Activated CD4-positive, alpha-beta memory T cell treated with anti-CD3 and anti-CD28 coated beads, Interleukin-2, amount 10 ng/mL, durations not matched to agents 7 days and 5 days (primary cell): ENCODE data around the gene SLC39A9. TPM values are rescaled to one million over a fixed set of nuclear protein-coding genes. Genes with fewer than 3 reads are reported as not detected.
"Not testable (repeated sequence)": the region's sequence is repeated elsewhere in the genome, so short reads cannot be mapped to it uniquely, and the experiment has no call there.

Experiments used
- CTCF ChIA-PET: fragments of 350-600 bp; sonication (Branson Sonifier 250); formaldehyde crosslinking; loops from one replicate; lab custom pipeline; 2021; ENCODE audit warnings: antibody characterized with exemption, inconsistent platforms; lab: Charles Lee
- POLR2A ChIA-PET: fragments of 350-600 bp; sonication (Branson Sonifier 250); formaldehyde crosslinking; loops from one replicate; lab custom pipeline; 2021; ENCODE audit warnings: antibody characterized with exemption; lab: Charles Lee
- DNase-seq: peaks from one replicate; pipeline ENCODE4 v3.0.0-alpha.2; 2020
- H3K27ac Mint-ChIP-seq: one replicate; pipeline ENCODE4 v1.8.0; 2021; ENCODE audit warnings: mild to moderate bottlenecking, mixed read lengths
- H3K27me3 Mint-ChIP-seq: one replicate; pipeline ENCODE4 v1.8.0; 2021; ENCODE audit warnings: mixed read lengths
- H3K36me3 Mint-ChIP-seq: one replicate; pipeline ENCODE4 v1.8.0; 2021; ENCODE audit warnings: low read depth, mixed read lengths
- H3K4me1 Mint-ChIP-seq: one replicate; pipeline ENCODE4 v1.8.0; 2021; ENCODE audit warnings: mixed read lengths
- H3K4me3 Mint-ChIP-seq: one replicate; pipeline ENCODE4 v1.8.0; 2021; ENCODE audit warnings: mild to moderate bottlenecking, mixed read lengths
- H3K9me3 Mint-ChIP-seq: one replicate; pipeline ENCODE4 v1.8.0; 2021; ENCODE audit warnings: mixed read lengths
- total RNA-seq, 2 experiments: library from RNA; stranded (reverse); gene quantifications; one replicate each; pipeline ENCODE4 v1.2.3, GENCODE V29; 2021

SLC39A9 gene
- total RNA-seq, 2 experiments from 2014 or later, result 46.1 to 47.2 TPM

- H3K4me3 Mint-ChIP-seq, result no peak overlapping the region
- H3K36me3 Mint-ChIP-seq, result peaks cover 21% of the 10 kb centered on the region
- H3K27me3 Mint-ChIP-seq, result no peaks in the 10 kb centered on the region
- no peak overlapping the region for H3K27ac Mint-ChIP-seq
- peaks cover 22% of the 10 kb centered on the region for H3K4me1 Mint-ChIP-seq
- POLR2A ChIA-PET, result no interaction called here
- no peak for DNase-seq
- CTCF ChIA-PET, result no interaction called here
- peaks cover 2% of the 10 kb centered on the region for H3K9me3 Mint-ChIP-seq
These were observed 6.4 kb downstream of the SLC39A9 start for GRCh38 chr14:69404883-69405282.

DNA sequence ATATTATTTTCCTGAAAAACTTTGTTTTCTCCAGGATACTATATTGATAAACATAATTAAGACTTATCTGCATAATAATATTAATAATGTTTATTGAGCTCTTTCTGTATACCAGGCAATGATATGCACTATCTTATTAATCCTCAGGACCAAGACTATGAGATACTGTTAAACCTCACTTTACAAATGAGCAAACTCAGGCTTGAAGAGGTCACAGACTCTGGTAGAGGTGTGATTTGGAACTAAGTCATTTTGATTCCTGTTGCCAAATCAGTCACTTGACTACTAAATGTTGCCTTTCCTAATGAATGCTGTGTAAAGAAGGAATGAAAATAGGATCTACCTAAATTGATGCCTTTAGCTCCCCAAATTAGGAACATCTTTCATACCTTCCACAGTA is 7.3 kb downstream of the SLC39A9 start:
- Mint-ChIP-seq H3K4me3 (no peak overlapping the region), H3K27ac (no peak overlapping the region), H3K4me1 (peaks cover 14% of the 10 kb centered on the region), H3K36me3 (peaks cover 16% of the 10 kb centered on the region), H3K27me3 (no peaks in the 10 kb centered on the region), H3K9me3 (peaks cover 2% of the 10 kb centered on the region)
- no peak for DNase-seq
- CTCF ChIA-PET, result interaction anchor here (1.0 kb wide), 1 partner anchor 9 kb away, joined by 4 read pairs; no protein-coding TSS in a partner anchor
- POLR2A ChIA-PET, result interaction anchor here (1.1 kb wide), 1 partner anchor 9 kb away, joined by 4 read pairs; no protein-coding TSS in a partner anchor

DNA sequence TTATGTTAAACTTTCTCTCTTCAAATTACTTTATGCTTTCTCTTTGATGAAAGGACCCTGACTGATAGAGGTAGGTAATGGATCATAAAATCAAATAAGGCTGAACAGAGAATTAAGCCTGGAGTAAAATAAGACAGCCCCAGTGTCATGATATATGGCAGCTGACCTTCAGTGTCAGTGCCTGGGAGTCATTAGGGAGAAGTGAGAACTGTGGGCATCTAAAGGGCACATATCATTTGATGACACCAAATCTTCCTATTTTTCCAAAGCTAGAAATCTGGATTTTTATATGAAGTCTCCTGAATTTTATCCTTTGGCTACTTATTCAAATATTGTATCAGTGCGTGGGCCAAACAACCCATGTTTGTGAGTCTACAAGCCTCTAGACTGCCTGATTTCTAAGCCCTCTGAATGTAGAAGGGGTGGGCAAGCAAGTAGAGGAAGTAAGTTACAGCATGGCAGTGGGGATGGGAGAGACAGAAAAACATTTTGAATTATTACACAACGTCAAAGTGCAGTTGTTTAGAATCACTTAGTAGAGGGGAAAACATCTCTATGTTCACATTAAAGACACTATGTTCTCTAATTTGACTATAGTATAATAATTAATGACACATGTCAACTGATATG is 10.0 kb downstream of the SLC39A9 start:
- no peak for DNase-seq
- Mint-ChIP-seq H3K36me3 (peaks cover 16% of the 10 kb centered on the region), H3K4me1 (no peaks in the 10 kb centered on the region), H3K9me3 (peaks cover 2% of the 10 kb centered on the region), H3K4me3 (no peak overlapping the region), H3K27ac (no peak overlapping the region), H3K27me3 (no peaks in the 10 kb centered on the region)
- ChIA-PET POLR2A (interaction anchor here (0.9 kb wide), 1 partner anchor 11 kb away, joined by 5 read pairs; the partner anchor contains the start of genes ERH and SLC39A9), CTCF (no interaction called here)

DNA sequence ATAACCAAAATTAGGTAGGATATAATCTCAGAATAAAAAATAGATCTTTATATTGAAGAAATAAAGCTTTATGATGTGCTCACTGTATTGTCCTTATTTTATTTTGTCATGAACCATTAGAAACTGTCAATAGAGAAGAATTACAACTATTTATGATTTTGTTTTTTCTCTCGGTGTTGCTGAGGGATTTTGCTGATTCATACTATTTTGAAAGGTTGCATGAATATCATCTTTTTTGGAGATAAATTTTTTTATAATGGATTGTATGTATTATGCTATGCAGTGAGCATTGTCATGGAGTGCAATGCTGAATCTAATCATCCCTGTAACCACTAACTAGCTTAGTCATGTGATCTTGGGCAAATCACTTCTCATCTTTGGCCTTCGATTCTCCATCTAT is 15.0 kb downstream of the SLC39A9 start:
- H3K27ac Mint-ChIP-seq, result no peak overlapping the region
- peaks cover 13% of the 10 kb centered on the region for H3K36me3 Mint-ChIP-seq
- no peak overlapping the region for H3K4me3 Mint-ChIP-seq
- POLR2A ChIA-PET, result no interaction called here
- CTCF ChIA-PET, result no interaction called here
- peaks cover 7% of the 10 kb centered on the region for H3K9me3 Mint-ChIP-seq
- H3K27me3 Mint-ChIP-seq, result no peaks in the 10 kb centered on the region
- no peak for DNase-seq
- H3K4me1 Mint-ChIP-seq, result peaks cover 1% of the 10 kb centered on the region

- H3K27me3 Mint-ChIP-seq, DNase-seq, H3K9me3 Mint-ChIP-seq, CTCF ChIA-PET, POLR2A ChIA-PET, H3K27ac Mint-ChIP-seq, H3K4me3 Mint-ChIP-seq: not testable (repeated sequence)
- H3K4me1 Mint-ChIP-seq, result peaks cover 12% of the 10 kb centered on the region
- peaks cover 15% of the 10 kb centered on the region for H3K36me3 Mint-ChIP-seq
These were observed 17.6 kb downstream of the SLC39A9 start for GRCh38 chr14:69416087-69416486.

DNA sequence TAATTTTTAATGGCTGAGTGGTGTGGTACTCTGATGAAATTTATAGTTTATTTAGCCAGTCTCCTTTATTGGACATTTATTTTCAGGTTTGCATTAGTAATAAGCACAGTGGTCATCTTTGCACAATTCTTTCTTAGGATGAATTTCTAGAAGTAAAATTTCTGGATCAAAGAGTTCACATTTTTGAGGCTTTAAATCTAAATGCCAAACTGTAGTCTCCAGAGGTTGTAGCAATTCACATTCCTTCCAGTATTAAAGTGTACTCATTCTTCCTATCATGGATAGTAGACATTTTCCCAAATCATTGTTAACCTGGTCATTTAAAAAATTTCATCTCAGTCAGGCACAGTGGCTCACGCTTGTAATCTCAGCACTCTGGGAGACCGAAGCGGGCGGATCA is 24.8 kb downstream of the SLC39A9 start:
- ChIA-PET CTCF (no interaction called here), POLR2A (no interaction called here)
- H3K27me3 Mint-ChIP-seq, result no peaks in the 10 kb centered on the region
- DNase-seq, result no peak
- no peak overlapping the region for H3K4me3 Mint-ChIP-seq
- peaks cover 37% of the 10 kb centered on the region for H3K36me3 Mint-ChIP-seq
- peaks cover 2% of the 10 kb centered on the region for H3K9me3 Mint-ChIP-seq
- H3K4me1 Mint-ChIP-seq, result peaks cover 15% of the 10 kb centered on the region
- H3K27ac Mint-ChIP-seq, result no peak overlapping the region

DNA sequence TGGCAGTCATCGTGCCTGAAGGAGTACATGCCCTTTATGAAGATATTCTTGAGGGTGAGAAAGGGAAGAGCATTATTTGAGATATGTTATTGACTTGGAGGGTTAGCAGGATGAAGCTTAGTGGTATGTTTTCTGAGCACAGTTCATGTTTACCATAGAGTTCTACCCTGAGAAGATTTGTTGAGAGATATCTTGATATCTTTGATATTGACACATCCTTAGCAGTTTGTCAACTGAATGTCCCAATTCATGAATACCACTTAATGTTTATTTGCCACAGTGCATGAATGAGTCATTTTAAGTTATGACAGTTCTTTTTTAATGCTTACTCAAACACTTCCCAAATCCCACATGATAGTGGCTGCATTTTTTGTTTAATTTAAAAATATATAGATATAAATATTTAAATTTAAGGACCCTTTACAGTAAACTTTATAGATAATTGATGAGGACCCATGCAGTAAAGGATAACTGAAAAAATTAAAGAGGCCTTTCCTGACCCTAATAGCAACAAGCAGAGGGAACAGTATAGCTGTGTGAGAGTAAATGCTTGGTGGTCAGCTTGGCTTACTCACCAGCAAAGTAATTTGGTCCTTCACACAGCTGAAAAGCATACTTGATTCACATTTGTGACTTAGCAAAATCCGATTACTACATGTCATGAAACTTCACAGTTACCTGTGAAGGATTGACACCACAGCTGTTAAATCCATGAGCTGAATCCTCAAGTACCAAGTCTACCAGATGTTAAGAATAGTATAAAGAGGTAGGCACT is 25.8 kb downstream of the SLC39A9 start:
- no peak overlapping the region for H3K4me3 Mint-ChIP-seq
- DNase-seq, result no peak
- H3K9me3 Mint-ChIP-seq, result no peaks in the 10 kb centered on the region
- no peaks in the 10 kb centered on the region for H3K27me3 Mint-ChIP-seq
- H3K36me3 Mint-ChIP-seq, result peaks cover 43% of the 10 kb centered on the region
- ChIA-PET POLR2A (no interaction called here), CTCF (no interaction called here)
- no peak overlapping the region for H3K27ac Mint-ChIP-seq
- peaks cover 15% of the 10 kb centered on the region for H3K4me1 Mint-ChIP-seq

DNA sequence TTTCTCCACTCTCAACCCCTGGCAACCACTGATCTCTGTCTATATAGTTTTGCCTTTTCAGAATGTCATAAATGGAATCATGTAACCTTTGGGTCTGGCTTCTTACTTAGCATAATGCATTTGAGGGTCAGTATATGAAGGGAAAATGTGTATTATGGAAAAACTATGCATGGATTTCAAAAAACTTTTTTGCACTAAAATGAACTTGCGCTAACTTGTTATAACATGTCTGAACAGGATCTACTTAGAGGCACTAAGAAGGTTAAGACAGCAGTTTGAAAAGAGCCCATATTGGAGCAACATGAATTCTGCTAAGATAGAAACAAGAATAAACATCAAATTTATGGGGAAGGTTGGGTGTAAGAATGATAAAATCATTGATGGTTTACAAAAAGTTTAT is 29.1 kb downstream of the SLC39A9 start:
- DNase-seq, result no peak
- Mint-ChIP-seq H3K27me3 (no peaks in the 10 kb centered on the region), H3K36me3 (peaks cover 46% of the 10 kb centered on the region), H3K4me1 (peaks cover 7% of the 10 kb centered on the region), H3K27ac (no peak overlapping the region), H3K9me3 (no peaks in the 10 kb centered on the region), H3K4me3 (no peak overlapping the region)
- ChIA-PET CTCF (no interaction called here), POLR2A (no interaction called here)

DNA sequence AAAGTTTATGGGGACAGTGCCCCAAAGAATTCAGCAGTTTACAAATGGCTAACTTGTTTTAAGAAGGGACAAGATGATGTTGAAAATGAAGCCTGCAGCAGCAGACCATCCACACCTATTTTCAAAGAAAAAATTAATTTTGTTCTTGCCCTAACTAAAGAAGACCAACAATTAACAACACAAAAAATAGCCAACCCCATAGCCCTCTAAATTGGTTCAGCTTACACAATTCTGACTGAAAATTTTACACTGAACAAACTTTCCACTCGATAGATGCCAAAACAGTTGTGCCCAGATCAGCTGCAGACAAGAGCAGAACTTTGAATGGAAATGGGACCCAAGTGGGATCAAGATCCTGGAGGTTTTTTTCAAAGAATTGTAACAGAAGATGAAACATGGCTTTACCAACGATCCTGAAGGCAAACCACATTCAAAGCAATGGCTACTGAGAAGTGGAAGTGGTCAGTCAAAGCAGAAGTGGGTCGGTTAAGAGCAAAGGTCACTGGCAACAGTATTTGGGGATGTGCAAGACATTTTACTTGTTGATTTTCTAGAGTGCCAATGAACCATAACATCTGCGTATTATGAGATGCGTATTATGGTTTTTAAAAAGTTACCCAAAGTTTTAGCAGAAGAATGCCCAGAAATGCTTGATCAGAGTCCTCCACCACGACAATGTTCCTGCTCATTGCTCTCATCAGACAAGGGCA is 30.0 kb downstream of the SLC39A9 start:
- DNase-seq, result no peak
- H3K36me3 Mint-ChIP-seq, result peaks cover 46% of the 10 kb centered on the region
- no peaks in the 10 kb centered on the region for H3K27me3 Mint-ChIP-seq
- ChIA-PET POLR2A (no interaction called here), CTCF (no interaction called here)
- no peak overlapping the region for H3K4me3 Mint-ChIP-seq
- H3K27ac Mint-ChIP-seq, result no peak overlapping the region
- H3K9me3 Mint-ChIP-seq, result no peaks in the 10 kb centered on the region
- H3K4me1 Mint-ChIP-seq, result peaks cover 7% of the 10 kb centered on the region

DNA sequence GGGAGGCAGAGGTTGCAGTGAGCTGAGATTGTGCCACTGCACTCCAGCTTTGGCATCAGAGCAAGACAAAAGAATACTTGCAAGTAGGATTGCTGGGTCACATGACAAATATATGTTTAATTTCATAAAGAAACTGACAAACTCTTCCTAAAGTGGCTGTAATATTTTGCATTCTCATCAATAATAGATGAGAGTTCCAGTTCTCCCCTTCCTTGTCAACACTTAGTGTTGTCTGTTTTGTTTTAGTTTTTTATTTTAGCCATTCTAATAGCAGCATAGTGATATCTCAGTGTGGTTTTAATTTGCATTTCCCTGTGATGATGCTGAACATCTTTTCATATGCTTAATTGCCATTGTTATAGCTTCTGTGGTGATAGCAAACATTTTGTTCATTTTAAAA is 31.2 kb downstream of the SLC39A9 start:
- no peak overlapping the region for H3K4me3 Mint-ChIP-seq
- H3K27me3 Mint-ChIP-seq, result no peaks in the 10 kb centered on the region
- POLR2A ChIA-PET, result no interaction called here

DNA sequence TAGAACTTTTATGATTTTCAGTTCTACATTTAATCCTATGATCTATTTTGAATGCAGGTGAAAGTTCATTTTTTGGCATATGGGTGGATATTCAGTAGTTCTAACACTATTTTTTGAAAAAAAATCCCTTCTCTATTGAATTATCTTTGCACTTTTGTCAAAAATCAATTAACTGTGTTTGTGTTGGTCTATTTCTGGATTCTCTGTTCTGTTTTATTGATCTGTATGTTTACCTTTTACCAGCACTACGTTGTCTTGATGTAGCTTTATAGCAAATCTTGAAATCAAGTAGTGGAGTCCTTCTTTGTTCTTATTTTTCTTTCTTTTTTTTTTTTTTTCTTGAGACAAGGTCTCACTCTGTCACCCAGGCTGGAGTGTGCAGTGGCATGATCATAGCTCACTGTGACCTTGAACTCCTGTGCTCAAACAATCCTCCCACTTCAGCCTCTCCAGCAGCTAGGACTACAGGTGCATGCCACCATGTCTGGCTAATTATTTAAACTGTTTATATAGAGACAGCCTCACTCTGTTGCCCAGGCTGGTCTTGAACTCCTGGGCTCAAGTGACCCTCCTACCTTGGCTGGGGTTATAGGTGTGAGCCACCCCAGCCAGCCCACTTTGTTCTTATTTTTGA is 31.9 kb downstream of the SLC39A9 start:
- no peak overlapping the region for H3K4me3 Mint-ChIP-seq
- CTCF ChIA-PET, result no interaction called here
- H3K27me3 Mint-ChIP-seq, result no peaks in the 10 kb centered on the region
- POLR2A ChIA-PET, result no interaction called here
- H3K36me3 Mint-ChIP-seq, result peaks cover 34% of the 10 kb centered on the region
- H3K27ac Mint-ChIP-seq, result no peak overlapping the region
- no peaks in the 10 kb centered on the region for H3K9me3 Mint-ChIP-seq
- DNase-seq, result no peak
- H3K4me1 Mint-ChIP-seq, result peaks cover 2% of the 10 kb centered on the region

More for the DNA sequence above, 31.2 kb downstream of the SLC39A9 start:
- Mint-ChIP-seq H3K4me1 (peaks cover 2% of the 10 kb centered on the region), H3K36me3 (peaks cover 40% of the 10 kb centered on the region), H3K27ac (no peak overlapping the region), H3K9me3 (no peaks in the 10 kb centered on the region)
- DNase-seq, result no peak
- CTCF ChIA-PET, result no interaction called here

- ChIA-PET CTCF (no interaction called here), POLR2A (no interaction called here)
- no peaks in the 10 kb centered on the region for H3K9me3 Mint-ChIP-seq
- H3K27me3 Mint-ChIP-seq, result no peaks in the 10 kb centered on the region
- no peak overlapping the region for H3K27ac Mint-ChIP-seq
- peaks cover 2% of the 10 kb centered on the region for H3K4me1 Mint-ChIP-seq
- H3K4me3 Mint-ChIP-seq, result no peak overlapping the region
- DNase-seq, result no peak
- H3K36me3 Mint-ChIP-seq, result peaks cover 22% of the 10 kb centered on the region
These were observed 33.9 kb downstream of the SLC39A9 start for GRCh38 chr14:69432364-69432763.
